Activated CD4-positive, alpha-beta memory T cell treated with anti-CD3 and anti-CD28 coated beads, Interleukin-2, amount 10 ng/mL, durations not matched to agents 7 days and 5 days (primary cell): ENCODE results near the gene LCN1. TPM values are rescaled to one million over a fixed set of nuclear protein-coding genes. Genes with fewer than 3 reads are reported as not detected.

Experiments
- CTCF ChIA-PET: fragments of 350-600 bp; sonication (Branson Sonifier 250); formaldehyde crosslinking; loops from one replicate; lab custom pipeline; 2021; ENCODE audit warnings: antibody characterized with exemption, inconsistent platforms; lab: Charles Lee
- POLR2A ChIA-PET: fragments of 350-600 bp; sonication (Branson Sonifier 250); formaldehyde crosslinking; loops from one replicate; lab custom pipeline; 2021; ENCODE audit warnings: antibody characterized with exemption; lab: Charles Lee
- DNase-seq: peaks from one replicate; pipeline ENCODE4 v3.0.0-alpha.2; 2020
- H3K27ac Mint-ChIP-seq: one replicate; pipeline ENCODE4 v1.8.0; 2021; ENCODE audit warnings: mild to moderate bottlenecking, mixed read lengths
- H3K27me3 Mint-ChIP-seq: one replicate; pipeline ENCODE4 v1.8.0; 2021; ENCODE audit warnings: mixed read lengths
- H3K36me3 Mint-ChIP-seq: one replicate; pipeline ENCODE4 v1.8.0; 2021; ENCODE audit warnings: low read depth, mixed read lengths
- H3K4me1 Mint-ChIP-seq: one replicate; pipeline ENCODE4 v1.8.0; 2021; ENCODE audit warnings: mixed read lengths
- H3K4me3 Mint-ChIP-seq: one replicate; pipeline ENCODE4 v1.8.0; 2021; ENCODE audit warnings: mild to moderate bottlenecking, mixed read lengths
- H3K9me3 Mint-ChIP-seq: one replicate; pipeline ENCODE4 v1.8.0; 2021; ENCODE audit warnings: mixed read lengths
- total RNA-seq, 2 experiments: library from RNA; stranded (reverse); gene quantifications; one replicate each; pipeline ENCODE4 v1.2.3, GENCODE V29; 2021

LCN1 gene
- total RNA-seq, 2 experiments from 2014 or later: not detected

DNA sequence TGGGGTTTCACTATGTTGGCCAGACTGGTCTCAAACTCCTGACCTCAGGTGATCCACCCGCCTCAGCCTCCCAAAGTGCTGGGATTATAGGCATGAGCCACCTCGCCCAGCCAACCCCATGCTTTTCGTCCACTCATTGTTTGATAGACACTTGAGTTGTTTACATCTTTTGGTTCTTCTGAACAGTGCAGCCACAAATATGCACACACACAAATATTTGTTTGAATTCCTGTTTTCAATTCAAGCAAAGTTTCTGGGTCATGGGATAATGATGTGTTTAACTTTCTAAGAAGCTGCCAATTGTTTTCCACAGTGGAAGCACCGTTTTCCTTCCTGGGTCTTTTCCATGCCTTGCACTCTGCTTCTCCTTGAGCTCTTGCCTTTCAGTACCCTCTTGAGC, 33.5 kb downstream of the LCN1 start:
- no peak overlapping the region for H3K4me3 Mint-ChIP-seq
- H3K36me3 Mint-ChIP-seq: no peaks in the 10 kb centered on the region
- no peaks in the 10 kb centered on the region for H3K9me3 Mint-ChIP-seq
- H3K27ac Mint-ChIP-seq: no peak overlapping the region
- peaks cover 3% of the 10 kb centered on the region for H3K27me3 Mint-ChIP-seq
- no peaks in the 10 kb centered on the region for H3K4me1 Mint-ChIP-seq
- CTCF ChIA-PET: no interaction called here
- no peak for DNase-seq
- POLR2A ChIA-PET: no interaction called here

- H3K27ac Mint-ChIP-seq: no peak overlapping the region
- no peak for DNase-seq
- CTCF ChIA-PET: no interaction called here
- POLR2A ChIA-PET: no interaction called here
- H3K27me3 Mint-ChIP-seq: peaks cover 6% of the 10 kb centered on the region
- no peaks in the 10 kb centered on the region for H3K9me3 Mint-ChIP-seq
- no peaks in the 10 kb centered on the region for H3K4me1 Mint-ChIP-seq
- no peaks in the 10 kb centered on the region for H3K36me3 Mint-ChIP-seq
- H3K4me3 Mint-ChIP-seq: no peak overlapping the region
Measured at GRCh38 chr9:135555203-135555602, 34.0 kb downstream of the LCN1 start.

DNA sequence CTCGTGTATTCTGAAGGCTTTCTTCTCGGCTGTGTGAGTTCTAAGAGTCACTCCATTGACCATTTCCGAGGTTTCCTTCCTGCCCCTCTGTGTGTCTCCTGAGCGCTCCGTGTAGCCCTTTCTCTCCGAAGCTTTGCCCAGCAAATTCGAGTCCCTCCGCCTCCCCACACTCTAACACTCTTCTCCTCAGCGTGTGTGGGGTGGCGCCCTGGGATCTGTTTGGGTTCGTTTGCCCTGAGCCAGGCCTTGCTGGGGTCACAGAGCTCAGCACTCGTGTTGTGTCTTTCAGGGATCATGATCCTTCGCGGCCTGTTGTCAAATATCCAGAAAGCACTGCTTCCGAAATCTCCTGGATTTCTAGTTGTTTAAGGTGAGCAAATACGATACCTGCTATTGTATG, 34.7 kb downstream of the LCN1 start:
- Mint-ChIP-seq H3K27ac (no peak overlapping the region), H3K27me3 (peaks cover 6% of the 10 kb centered on the region), H3K9me3 (no peaks in the 10 kb centered on the region), H3K4me3 (no peak overlapping the region), H3K36me3 (no peaks in the 10 kb centered on the region), H3K4me1 (no peaks in the 10 kb centered on the region)
- CTCF ChIA-PET: no interaction called here
- DNase-seq: no peak
- POLR2A ChIA-PET: no interaction called here

- no peak overlapping the region for H3K4me3 Mint-ChIP-seq
- CTCF ChIA-PET: no interaction called here
- no peak for DNase-seq
- H3K36me3 Mint-ChIP-seq: no peaks in the 10 kb centered on the region
- H3K4me1 Mint-ChIP-seq: no peaks in the 10 kb centered on the region
- POLR2A ChIA-PET: no interaction called here
- peaks cover 6% of the 10 kb centered on the region for H3K27me3 Mint-ChIP-seq
- H3K27ac Mint-ChIP-seq: no peak overlapping the region
- H3K9me3 Mint-ChIP-seq: no peaks in the 10 kb centered on the region
Measured at GRCh38 chr9:135559606-135560005, 38.4 kb downstream of the LCN1 start.

- H3K27me3 Mint-ChIP-seq: peaks cover 6% of the 10 kb centered on the region
Measured at GRCh38 chr9:135561391-135562234, 40.4 kb downstream of the LCN1 start, which contains the start of gene PAEP. PAEP (plus strand) TSS chr9:135561756.

DNA sequence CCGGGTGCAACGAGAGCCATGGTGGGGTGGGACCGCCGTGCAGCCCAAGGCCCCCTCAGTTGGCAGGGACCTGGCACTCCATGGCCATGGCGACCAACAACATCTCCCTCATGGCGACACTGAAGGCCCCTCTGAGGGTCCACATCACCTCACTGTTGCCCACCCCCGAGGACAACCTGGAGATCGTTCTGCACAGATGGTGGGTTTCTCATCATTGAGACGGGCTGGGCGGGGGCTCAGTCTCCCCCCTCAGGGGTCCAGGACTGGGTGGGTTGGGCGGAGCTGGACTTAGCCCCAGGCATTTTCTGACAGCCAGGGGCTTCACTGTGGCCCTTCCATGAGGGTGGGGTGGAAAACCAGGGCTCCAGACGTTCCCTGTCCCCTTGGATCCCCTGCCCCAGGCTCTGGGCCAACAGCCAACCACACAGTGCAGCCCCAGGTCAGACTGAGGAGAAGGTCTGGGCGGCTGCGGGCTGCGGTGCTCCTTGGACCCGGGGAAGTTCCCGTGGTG, 41.0 kb downstream of the LCN1 start:
- H3K27me3 Mint-ChIP-seq: peaks cover 4% of the 10 kb centered on the region
- peaks cover 1% of the 10 kb centered on the region for H3K4me1 Mint-ChIP-seq
- no peak overlapping the region for H3K4me3 Mint-ChIP-seq
- ChIA-PET POLR2A (no interaction called here), CTCF (no interaction called here)
- no peaks in the 10 kb centered on the region for H3K9me3 Mint-ChIP-seq
- H3K27ac Mint-ChIP-seq: no peak overlapping the region
- DNase-seq: no peak
- no peaks in the 10 kb centered on the region for H3K36me3 Mint-ChIP-seq

More at GRCh38 chr9:135561391-135562234, 40.4 kb downstream of the LCN1 start, which contains the start of gene PAEP:
- CTCF ChIA-PET: no interaction called here
- DNase-seq: no peak
- H3K9me3 Mint-ChIP-seq: no peaks in the 10 kb centered on the region
- POLR2A ChIA-PET: no interaction called here
- H3K4me1 Mint-ChIP-seq: peaks cover 1% of the 10 kb centered on the region
- H3K36me3 Mint-ChIP-seq: no peaks in the 10 kb centered on the region
- H3K27ac Mint-ChIP-seq: no peak within 1 kb of the TSS
- no peak within 1 kb of the TSS for H3K4me3 Mint-ChIP-seq

GRCh38 chr9:135563039-135563476, 41.8 kb downstream of the LCN1 start:
- no peaks in the 10 kb centered on the region for H3K36me3 Mint-ChIP-seq
- peaks cover 1% of the 10 kb centered on the region for H3K4me1 Mint-ChIP-seq
- H3K9me3 Mint-ChIP-seq: no peaks in the 10 kb centered on the region
- DNase-seq: no peak
- CTCF ChIA-PET: no interaction called here
- no peak overlapping the region for H3K27ac Mint-ChIP-seq
- POLR2A ChIA-PET: no interaction called here
- peaks cover 4% of the 10 kb centered on the region for H3K27me3 Mint-ChIP-seq
- H3K4me3 Mint-ChIP-seq: no peak overlapping the region

DNA sequence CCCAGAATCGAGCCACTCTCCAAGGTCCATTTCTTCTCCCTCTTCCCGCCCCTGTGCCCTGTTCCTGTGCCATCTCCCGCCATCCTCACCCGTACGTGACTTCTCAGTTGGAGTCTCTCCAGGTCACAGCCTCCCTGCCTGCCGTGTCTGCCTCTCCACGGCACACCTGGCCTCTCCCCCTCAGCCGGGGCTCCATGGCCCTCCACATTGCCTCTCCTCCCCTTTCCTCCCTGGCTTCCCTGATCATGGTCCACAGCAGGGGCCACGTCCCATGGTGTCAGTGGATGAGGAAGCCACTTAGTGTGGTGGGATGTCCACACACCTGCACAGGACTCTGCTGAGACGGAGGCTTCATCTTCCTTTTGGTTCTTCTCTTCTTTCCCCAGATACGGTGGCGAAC, 42.6 kb downstream of the LCN1 start:
- Mint-ChIP-seq H3K9me3 (no peaks in the 10 kb centered on the region), H3K27me3 (peaks cover 5% of the 10 kb centered on the region), H3K36me3 (no peaks in the 10 kb centered on the region), H3K4me1 (peaks cover 1% of the 10 kb centered on the region), H3K4me3 (no peak overlapping the region), H3K27ac (no peak overlapping the region)
- ChIA-PET POLR2A (no interaction called here), CTCF (no interaction called here)
- no peak for DNase-seq

- no peak for DNase-seq
- Mint-ChIP-seq H3K4me1 (peaks cover 1% of the 10 kb centered on the region), H3K4me3 (no peak overlapping the region), H3K9me3 (peaks cover 5% of the 10 kb centered on the region), H3K27ac (no peak overlapping the region), H3K36me3 (no peaks in the 10 kb centered on the region), H3K27me3 (peaks cover 7% of the 10 kb centered on the region)
- POLR2A ChIA-PET: no interaction called here
- CTCF ChIA-PET: no interaction called here
Measured at GRCh38 chr9:135565141-135565628, 43.9 kb downstream of the LCN1 start.

DNA sequence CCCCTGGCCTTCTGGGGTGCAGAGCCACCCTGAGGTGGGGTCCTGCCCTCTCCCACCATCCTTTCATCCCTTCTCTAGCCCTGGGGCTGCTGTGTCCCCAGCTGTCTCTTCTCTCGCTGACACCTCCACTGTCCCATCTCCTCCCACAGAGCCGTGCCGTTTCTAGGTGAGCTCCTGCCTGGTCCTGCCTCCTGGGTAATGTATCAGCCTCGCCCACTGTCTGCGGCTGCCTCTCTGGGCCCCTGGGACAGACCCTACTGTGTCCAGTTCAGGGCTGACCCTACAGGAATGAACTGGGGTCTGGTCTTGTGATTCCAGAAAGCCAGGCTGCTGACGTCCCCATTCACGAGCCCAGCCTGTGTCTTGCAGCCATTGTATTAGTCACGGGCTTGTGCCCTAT, 44.4 kb downstream of the LCN1 start:
- ChIA-PET POLR2A (no interaction called here), CTCF (no interaction called here)
- Mint-ChIP-seq H3K36me3 (no peaks in the 10 kb centered on the region), H3K27ac (no peak overlapping the region), H3K4me1 (peaks cover 1% of the 10 kb centered on the region), H3K27me3 (peaks cover 10% of the 10 kb centered on the region), H3K4me3 (no peak overlapping the region), H3K9me3 (peaks cover 5% of the 10 kb centered on the region)
- DNase-seq: no peak

- Mint-ChIP-seq H3K27me3 (peaks cover 11% of the 10 kb centered on the region), H3K4me1 (peaks cover 1% of the 10 kb centered on the region), H3K9me3 (peaks cover 5% of the 10 kb centered on the region), H3K36me3 (no peaks in the 10 kb centered on the region), H3K27ac (no peak overlapping the region), H3K4me3 (no peak overlapping the region)
- no peak for DNase-seq
- POLR2A ChIA-PET: no interaction called here
- CTCF ChIA-PET: interaction anchor here (0.9 kb wide), 1 partner anchor 37 kb away, joined by 3 read pairs; no protein-coding TSS in a partner anchor
Measured at GRCh38 chr9:135566552-135566951, 45.3 kb downstream of the LCN1 start.

GRCh38 chr9:135567311-135567710, 46.1 kb downstream of the LCN1 start:
- Mint-ChIP-seq H3K36me3 (no peaks in the 10 kb centered on the region), H3K4me3 (no peak overlapping the region), H3K27me3 (peaks cover 11% of the 10 kb centered on the region), H3K9me3 (peaks cover 5% of the 10 kb centered on the region), H3K27ac (no peak overlapping the region), H3K4me1 (peaks cover 1% of the 10 kb centered on the region)
- ChIA-PET POLR2A (no interaction called here), CTCF (interaction anchor here (0.9 kb wide), 1 partner anchor 37 kb away, joined by 3 read pairs; no protein-coding TSS in a partner anchor)
- no peak for DNase-seq

DNA sequence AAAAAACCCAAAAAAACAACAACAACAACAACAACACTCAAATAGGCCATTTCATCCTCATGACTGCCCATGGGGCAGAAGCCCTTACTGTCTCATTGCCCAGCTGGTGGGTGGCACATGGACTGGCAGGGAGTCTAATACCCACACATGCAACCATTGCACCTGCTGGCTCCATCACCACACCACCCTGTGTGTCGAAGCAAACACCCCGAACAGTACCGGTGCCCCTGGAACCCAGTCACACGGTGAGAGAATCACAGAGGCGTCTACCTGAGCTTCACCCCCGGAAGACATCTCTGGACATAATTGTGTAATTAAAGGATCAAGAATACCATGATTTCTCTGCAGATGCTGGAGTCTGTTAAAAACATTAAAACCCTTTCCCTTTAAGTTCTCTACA, 46.8 kb downstream of the LCN1 start:
- ChIA-PET CTCF (no interaction called here), POLR2A (no interaction called here)
- Mint-ChIP-seq H3K4me1 (peaks cover 1% of the 10 kb centered on the region), H3K36me3 (no peaks in the 10 kb centered on the region), H3K4me3 (no peak overlapping the region), H3K9me3 (peaks cover 5% of the 10 kb centered on the region), H3K27ac (no peak overlapping the region), H3K27me3 (peaks cover 11% of the 10 kb centered on the region)
- DNase-seq: no peak
